RCC 7860 (cell line): ENCODE data around the gene OR6B3.

Source experiments
- DNase-seq: peaks from one replicate; pipeline ENCODE4 v3.0.0-alpha.2; 2015; ENCODE audit warnings: low spot score
- FAIRE-seq: peaks from 2 replicates; lab custom pipeline; 2012; peaks lifted over from hg19 to GRCh38; lab: Jason Lieb, UNC

OR6B3 gene

DNA sequence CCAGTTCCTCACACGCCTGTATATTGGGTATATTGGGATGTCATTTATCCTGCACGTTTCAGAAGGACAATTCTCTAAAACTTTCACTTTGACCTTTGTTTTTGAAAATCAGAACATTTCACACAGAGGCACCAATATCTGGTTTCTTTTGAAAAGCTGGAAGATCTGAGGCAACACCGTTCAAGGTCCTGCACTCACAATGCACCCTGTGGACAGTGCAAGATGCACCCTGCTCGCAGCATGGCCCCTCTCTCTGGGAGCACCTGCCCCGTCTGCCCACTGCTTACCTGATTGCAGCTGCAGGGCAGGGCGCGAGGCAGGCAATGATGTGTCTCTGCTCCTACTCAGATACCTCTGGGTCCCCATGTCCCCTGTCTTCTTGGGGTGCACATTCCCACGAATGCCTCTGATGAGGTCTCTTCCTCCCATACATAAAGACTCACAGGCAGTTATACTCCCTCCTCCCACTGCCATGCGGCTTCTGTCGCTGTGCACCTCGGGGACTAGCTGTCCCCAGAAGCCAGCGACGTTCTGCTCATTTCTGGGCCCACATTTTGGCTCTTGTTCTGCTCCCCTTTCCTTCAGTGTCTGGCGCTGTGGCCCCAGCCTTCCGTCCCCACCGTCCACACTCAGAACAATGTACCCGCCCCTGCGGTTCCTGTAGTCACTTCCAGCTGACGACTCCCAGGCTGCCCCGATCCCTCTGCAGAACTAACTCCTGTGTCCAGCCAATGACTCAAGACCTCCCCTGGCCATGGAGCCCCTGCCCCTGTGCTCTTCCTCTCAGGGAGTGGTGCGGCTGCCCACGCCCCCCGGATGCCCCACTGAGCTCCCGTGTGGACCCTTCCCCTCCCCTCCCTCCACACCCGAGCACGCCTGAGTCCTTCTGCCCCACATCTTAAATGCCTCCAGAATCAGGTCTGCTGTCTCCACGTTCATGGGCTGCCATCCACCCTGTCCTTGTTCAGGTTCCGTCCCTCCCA lies at the start of gene OR6B3:
Gene OR6B3, minus strand, starts transcription at position 349 of the 983 bp plus-strand sequence.
- no peak for FAIRE-seq
- no peak for DNase-seq

DNA sequence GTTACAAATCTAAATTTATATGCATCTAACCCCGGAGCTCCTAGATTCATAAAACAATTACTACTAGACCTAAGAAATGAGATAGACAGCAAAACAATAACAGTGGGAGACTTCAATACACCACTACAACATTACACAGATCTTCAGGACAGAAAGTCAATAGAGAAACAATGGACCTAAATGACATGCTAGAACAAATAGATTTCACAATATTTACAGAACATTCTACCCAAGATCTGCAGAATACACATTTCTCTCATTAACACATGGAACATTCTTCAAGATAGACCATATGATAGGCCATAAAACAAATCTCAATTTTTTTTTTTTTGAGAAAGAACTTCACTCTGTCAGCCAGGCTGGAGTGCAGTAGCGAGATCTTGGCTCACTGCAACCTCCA lies 45.0 kb upstream of the OR6B3 start:
- DNase-seq (no peak), FAIRE-seq (no peak)

DNA sequence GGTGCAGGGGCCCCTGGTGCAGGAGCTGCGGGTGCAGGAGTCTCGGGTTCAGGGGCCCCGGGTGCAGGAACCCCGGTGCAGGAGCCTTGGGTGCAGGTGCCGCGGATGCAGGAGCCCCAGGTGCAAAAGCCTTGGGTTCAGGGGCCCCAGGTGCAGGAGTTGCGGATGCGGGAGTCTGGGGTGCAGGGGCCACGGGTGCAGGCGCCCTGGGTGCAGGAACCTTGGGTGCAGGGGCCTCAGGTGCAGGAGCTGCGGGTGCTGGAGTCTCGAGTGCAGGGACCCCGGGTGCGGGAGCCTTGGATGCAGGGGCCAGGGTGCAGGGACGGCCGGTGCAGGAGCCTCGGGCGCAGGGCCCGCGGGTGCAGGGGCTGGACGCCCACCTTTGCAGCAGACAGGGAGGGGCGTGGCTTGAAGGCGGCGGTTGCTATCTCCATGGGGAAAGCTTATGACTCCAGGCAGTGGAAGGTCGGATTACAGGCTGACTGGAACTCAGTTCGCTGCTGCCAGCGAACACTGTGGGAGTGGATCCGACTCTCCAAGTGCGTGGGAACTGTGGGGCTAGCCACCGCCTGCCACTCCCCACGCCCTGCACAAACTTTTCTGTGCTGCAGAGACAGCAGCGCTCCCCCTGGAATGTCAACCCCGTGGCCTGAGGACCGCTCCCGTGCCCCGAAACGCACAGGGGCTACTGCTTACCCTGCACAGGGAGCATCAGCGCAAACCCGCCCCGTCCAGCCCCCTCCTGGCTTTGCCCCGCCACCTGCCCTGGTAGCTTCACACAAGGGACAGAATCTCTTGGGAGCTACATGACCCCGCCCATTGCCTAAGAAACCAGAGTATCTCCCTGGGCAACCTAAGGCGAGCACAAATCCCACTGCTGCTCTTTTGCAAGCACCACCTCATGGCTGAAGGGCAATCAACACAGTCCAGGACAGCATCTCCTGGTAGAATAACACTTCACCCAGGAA lies 42.5 kb upstream of the OR6B3 start:
- no peak for FAIRE-seq
- DNase-seq: no peak

- no peak for DNase-seq
- FAIRE-seq: no peak
Observed at GRCh38 chr2:240089306-240089705, 36.0 kb upstream of the OR6B3 start.

- DNase-seq (no peak), FAIRE-seq (no peak)
Observed at GRCh38 chr2:240086563-240086962, 33.2 kb upstream of the OR6B3 start.

DNA sequence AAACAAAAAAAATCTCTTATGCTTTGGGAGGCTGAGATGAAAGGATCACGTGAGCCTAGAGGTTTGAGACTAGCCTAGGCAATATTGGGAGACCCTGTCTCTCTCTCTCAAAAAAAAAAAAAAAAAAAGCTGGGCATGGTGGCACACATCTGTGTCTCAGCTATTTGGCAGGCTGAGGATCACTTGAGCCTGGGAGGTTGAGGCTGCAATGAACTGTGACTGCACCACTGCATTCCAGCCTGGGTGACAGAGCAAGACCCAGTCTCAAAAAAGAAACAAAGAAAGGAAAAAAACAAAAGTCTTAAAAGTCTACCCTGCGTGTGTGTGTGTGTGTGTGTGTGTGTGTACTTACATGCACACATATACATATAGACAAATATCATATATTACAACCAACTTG lies 25.3 kb upstream of the OR6B3 start:
- DNase-seq: no peak
- no peak for FAIRE-seq

- FAIRE-seq: no peak
- DNase-seq: no peak
Observed at GRCh38 chr2:240077442-240077841, 24.1 kb upstream of the OR6B3 start.

DNA sequence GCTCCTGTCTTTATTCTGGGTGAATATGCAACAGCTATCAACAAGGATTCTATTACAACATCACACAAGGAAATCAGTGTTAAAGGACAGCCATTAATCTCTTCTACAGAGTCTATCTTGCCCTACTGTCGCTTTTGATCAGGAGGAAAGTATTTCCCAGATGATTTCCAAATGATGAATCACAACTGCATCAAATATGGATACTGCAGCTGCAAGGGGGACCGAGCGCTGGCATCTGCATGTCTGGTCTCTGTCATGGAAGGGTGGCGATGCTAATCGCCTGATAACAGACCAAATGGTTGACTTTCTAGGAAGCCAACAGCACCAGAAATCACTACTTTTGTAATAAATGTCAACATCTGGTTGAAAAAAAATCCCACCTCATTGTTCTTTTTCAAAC lies 21.2 kb upstream of the OR6B3 start:
- no peak for FAIRE-seq
- no peak for DNase-seq

- DNase-seq (no peak), FAIRE-seq (no peak)
Observed at GRCh38 chr2:240070907-240071306, 17.6 kb upstream of the OR6B3 start.

DNA sequence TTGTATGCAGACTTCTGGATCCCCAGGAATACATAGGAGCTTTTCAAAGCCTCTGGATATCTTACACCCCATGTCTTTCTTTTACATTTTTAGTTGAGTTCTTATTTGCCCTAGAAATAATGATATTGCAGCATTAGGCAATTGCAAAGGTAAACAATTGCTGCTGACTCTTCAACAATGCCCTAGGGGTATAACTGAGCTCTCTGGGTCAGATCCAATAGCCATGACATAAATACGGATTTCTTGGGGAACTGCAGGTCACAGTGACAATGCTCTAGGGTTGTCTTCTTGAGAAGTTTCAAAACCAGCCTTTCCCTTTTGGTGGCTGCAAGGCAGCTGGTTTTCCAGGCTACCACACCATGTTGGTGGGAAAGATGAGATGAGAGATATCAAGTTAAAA lies 16.5 kb upstream of the OR6B3 start:
- DNase-seq (no peak), FAIRE-seq (no peak)

- DNase-seq (no peak), FAIRE-seq (no peak)
Observed at GRCh38 chr2:240068193-240068592, 14.9 kb upstream of the OR6B3 start.

DNA sequence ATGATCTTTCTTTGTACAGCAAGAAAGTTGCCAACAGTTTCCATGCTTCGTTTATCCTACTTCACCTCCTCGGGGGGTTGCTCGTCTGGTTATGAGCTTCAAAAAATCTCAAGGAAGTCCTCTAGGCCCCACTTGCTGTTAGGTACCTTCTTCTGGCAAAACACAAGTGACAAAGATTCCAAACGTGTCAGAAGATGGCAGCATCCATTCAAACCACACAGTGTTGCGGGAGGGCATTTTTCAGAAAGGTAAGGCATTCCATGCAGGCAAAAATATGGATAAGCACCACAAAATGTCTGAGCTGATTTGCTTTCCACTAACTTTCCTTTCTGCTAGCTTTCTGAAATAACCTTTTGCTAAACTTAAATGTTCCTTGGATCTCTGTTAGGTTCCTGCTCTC lies 13.2 kb upstream of the OR6B3 start:
- FAIRE-seq: no peak

GRCh38 chr2:240064898-240065297 lies 11.6 kb upstream of the OR6B3 start:
- FAIRE-seq (no peak), DNase-seq (no peak)

More for the DNA sequence above, 13.2 kb upstream of the OR6B3 start:
- DNase-seq: no peak

GRCh38 chr2:240060977-240061591 lies 7.8 kb upstream of the OR6B3 start:
- DNase-seq (peak; percentile 22), FAIRE-seq (peak; percentile 4)

- FAIRE-seq (no peak), DNase-seq (no peak)
Observed at GRCh38 chr2:240056678-240057077, 3.4 kb upstream of the OR6B3 start.

- DNase-seq (no peak), FAIRE-seq (no peak)
Observed at GRCh38 chr2:240055177-240055917, 2.0 kb upstream of the OR6B3 start.

DNA sequence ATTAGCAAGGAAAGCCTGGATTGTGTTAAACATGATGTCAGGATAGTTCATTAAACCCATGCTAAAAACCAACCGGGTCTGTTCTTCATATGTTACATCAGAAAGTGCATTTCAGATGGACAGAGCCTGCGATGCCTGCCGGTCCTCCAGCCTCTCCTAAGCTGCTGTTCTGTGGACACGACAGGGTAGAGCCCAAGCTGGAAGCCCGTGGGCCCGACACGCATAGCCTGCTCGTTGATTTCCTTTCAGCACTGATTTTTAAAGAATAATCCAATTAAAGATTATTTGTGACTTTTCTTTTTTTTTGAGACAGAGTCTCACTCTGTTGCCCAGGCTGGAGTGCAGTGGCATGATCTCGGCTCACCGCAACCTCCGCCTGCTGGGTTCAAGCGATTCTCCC lies 797 bp downstream of the OR6B3 start:
- no peak for FAIRE-seq
- no peak for DNase-seq

GRCh38 chr2:240051697-240052096 lies 1.6 kb downstream of the OR6B3 start:
- FAIRE-seq: no peak
- DNase-seq: no peak

- no peak for FAIRE-seq
- no peak for DNase-seq
Observed at GRCh38 chr2:240050278-240050677, 3.0 kb downstream of the OR6B3 start.

DNA sequence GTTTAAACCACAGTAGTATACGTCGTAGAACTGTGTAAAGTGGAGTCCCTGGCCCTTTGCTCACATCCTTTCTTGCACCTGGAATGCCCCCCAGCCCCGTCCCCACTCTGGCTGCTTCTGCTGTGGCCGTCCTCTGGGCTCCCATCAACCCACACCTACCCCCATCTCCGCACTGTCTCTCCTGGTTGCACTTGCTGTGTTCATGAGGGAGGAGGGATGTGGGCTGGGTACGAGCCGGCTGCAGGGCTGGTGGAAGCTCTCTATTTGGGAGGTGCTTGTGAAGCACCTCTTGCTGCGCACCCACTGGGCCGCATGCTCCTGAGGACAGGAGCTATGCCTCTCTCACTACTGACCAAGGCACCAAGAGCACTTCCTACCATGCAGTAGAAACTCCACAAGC lies 5.1 kb downstream of the OR6B3 start:
- FAIRE-seq: no peak
- no peak for DNase-seq
